Keratinocyte (primary cell): ENCODE measurements around the gene KRTAP1-4. TPM values are rescaled to one million over a fixed set of nuclear protein-coding genes. Genes with fewer than 3 reads are reported as not detected.
A peak's percentile ranks its signal among the peaks of the same experiment; 100 is the strongest.
"Not testable (repeated sequence)": the region's sequence is repeated elsewhere in the genome, so short reads cannot be mapped to it uniquely, and the experiment has no call there.

Experiments
- DNase-seq: peaks from one replicate; pipeline ENCODE4 v3.0.0-alpha.2; 2011; ENCODE audit warnings: low read depth, missing footprints, low spot score
- FAIRE-seq: peaks from 2 replicates; lab custom pipeline; 2011; peaks lifted over from hg19 to GRCh38; lab: Jason Lieb, UNC
- H2AFZ ChIP-seq: 2 replicates; pipeline ENCODE4 v1.6.0; 2012; ENCODE audit warnings: low read length, control low read depth, inconsistent platforms; ENCODE audit not compliant: control insufficient read depth
- H3K27ac ChIP-seq: 2 replicates; pipeline ENCODE4 v1.5.1; 2011; ENCODE audit warnings: low read length; ENCODE audit not compliant: control insufficient read depth, insufficient read depth
- H3K27me3 ChIP-seq: 3 replicates; pipeline ENCODE4 v1.6.0; 2011; ENCODE audit warnings: low read length; ENCODE audit not compliant: control insufficient read depth, insufficient read depth; ENCODE audit errors: extremely low read depth
- H3K36me3 ChIP-seq, 2 experiments: 2 replicates in 1 of 2; 3 replicates in 1 of 2; pipeline ENCODE4 v1.5.1; 2011; ENCODE audit warnings: low read length in 2 of 2, mild to moderate bottlenecking in 1 of 2; ENCODE audit not compliant: control insufficient read depth in 2 of 2, insufficient read depth in 2 of 2; ENCODE audit errors: extremely low read depth in 1 of 2
- H3K4me1 ChIP-seq: 3 replicates; pipeline ENCODE4 v1.5.1; 2011; ENCODE audit warnings: low read length; ENCODE audit not compliant: control insufficient read depth, insufficient read depth; ENCODE audit errors: extremely low read depth
- H3K4me2 ChIP-seq: 3 replicates; pipeline ENCODE4 v1.6.0; 2011; ENCODE audit warnings: low read depth, low read length; ENCODE audit not compliant: control insufficient read depth, insufficient read depth; ENCODE audit errors: extremely low read depth
- H3K4me3 ChIP-seq, 3 experiments: fragments of 200-600 bp in 1 of 3; sonication (generic) in 1 of 3; 2 replicates in 2 of 3; 3 replicates in 1 of 3; pipeline ENCODE4 v1.5.1; 2011 to 2016; ENCODE audit warnings: low read length in 3 of 3, mild to moderate bottlenecking in 3 of 3, control low read depth in 2 of 3, inconsistent platforms in 1 of 3, low read depth in 1 of 3, mixed read lengths in 1 of 3, mixed run types in 1 of 3, moderate library complexity in 1 of 3; ENCODE audit not compliant: control insufficient read depth in 2 of 3, insufficient read depth in 2 of 3; ENCODE audit errors: extremely low read depth in 1 of 3
- H3K79me2 ChIP-seq: 2 replicates; pipeline ENCODE4 v1.6.0; 2012; ENCODE audit warnings: low read length; ENCODE audit not compliant: control insufficient read depth, insufficient read depth
- H3K9ac ChIP-seq: 3 replicates; pipeline ENCODE4 v1.6.0; 2011; ENCODE audit warnings: low read length; ENCODE audit not compliant: control insufficient read depth, insufficient read depth; ENCODE audit errors: extremely low read depth
- H3K9me1 ChIP-seq: 3 replicates; pipeline ENCODE4 v1.6.0; 2011; ENCODE audit warnings: low read length; ENCODE audit not compliant: control insufficient read depth, insufficient read depth; ENCODE audit errors: extremely low read depth
- H3K9me3 ChIP-seq: 2 replicates; pipeline ENCODE4 v1.5.1; 2012; ENCODE audit warnings: low read depth, low read length; ENCODE audit not compliant: control insufficient read depth
- H4K20me1 ChIP-seq: 3 replicates; pipeline ENCODE4 v1.6.0; 2011; ENCODE audit warnings: low read length; ENCODE audit not compliant: control insufficient read depth, insufficient read depth; ENCODE audit errors: extremely low read depth
- CTCF ChIP-seq, 3 experiments: IDR thresholded peaks in 1 of 3; conservative IDR thresholded peaks in 1 of 3; optimal IDR thresholded peaks in 1 of 3; 2 replicates in 2 of 3; 3 replicates in 1 of 3; pipeline versions ENCODE3 to v1.5.1; 2011; ENCODE audit warnings: low read length in 3 of 3, mild to moderate bottlenecking in 3 of 3, moderate library complexity in 2 of 3, control low read depth in 1 of 3, inconsistent platforms in 1 of 3; ENCODE audit not compliant: insufficient read depth in 2 of 3; ENCODE audit errors: extremely low read depth in 1 of 3
- EZH2 ChIP-seq: IDR thresholded peaks from one replicate; pipeline ENCODE4 v1.6.1; 2012; ENCODE audit warnings: inconsistent platforms, mild to moderate bottlenecking, low read length, moderate library complexity
- dilution Hi-C: fragments of 300-500 bp; cut with MboI; formaldehyde crosslinking; loops from one replicate; pipeline ENCODE4 v1.7.0; 2020; ENCODE audit warnings: low sequenced_read_pairs; ENCODE audit not compliant: extremely low pct_ligation_motif_present
- polyA plus RNA-seq, 5 experiments: library from polyadenylated mRNA; depleted of rRNA in 3 of 5; stranded (reverse) in 3 of 5; stranded (forward) in 1 of 5; unstranded in 1 of 5; fragments of >200 nt; gene quantifications; 1 replicate in 1 of 5; 2 replicates in 3 of 5; 3 replicates in 1 of 5; pipeline versions ENCODE4 v1.2.1 to v1.2.3, GENCODE V29; 2011 to 2012; ENCODE audit warnings: missing spikeins in 2 of 5, low read depth in 1 of 5, low replicate concordance in 1 of 5

The KRTAP1-4 gene
- polyA plus RNA-seq, 1 donor (not counting 4 experiments of a cell fraction or from before 2014, with no cell fraction given): not detected

GRCh38 chr17:41049110-41049509 is 19.1 kb upstream of the KRTAP1-4 start:
- H3K4me1 ChIP-seq: peaks cover 13% of the 10 kb centered on the region
- no peak overlapping the region for H3K4me2 ChIP-seq
- H3K9me3 ChIP-seq: no peaks in the 10 kb centered on the region
- no peaks in the 10 kb centered on the region for H3K9me1 ChIP-seq
- TF ChIP-seq EZH2 (no peak), CTCF (optimal IDR thresholded peaks at IDR 0.05 in 1 of 3, IDR thresholded peaks at IDR 0.05 in 1 of 3, conservative IDR thresholded peaks at IDR 0.05 in 1 of 3; ENCODE audit: extremely low read depth in 1 of 3, insufficient read depth in 2 of 3, low read length in 3 of 3) (no peak)
- no peak overlapping the region for H3K9ac ChIP-seq
- DNase-seq: no peak
- no peak overlapping the region for H3K27ac ChIP-seq
- H2AFZ ChIP-seq: peak overlapping the region; percentile 32
- no peaks in the 10 kb centered on the region for H3K79me2 ChIP-seq
- H3K27me3 ChIP-seq: no peaks in the 10 kb centered on the region
- H3K4me3 ChIP-seq: no peak overlapping the region
- FAIRE-seq: peak; percentile 70
- dilution Hi-C loops: no loop called here
- H3K36me3 ChIP-seq: no peaks in the 10 kb centered on the region
- H4K20me1 ChIP-seq: no peaks in the 10 kb centered on the region

DNA sequence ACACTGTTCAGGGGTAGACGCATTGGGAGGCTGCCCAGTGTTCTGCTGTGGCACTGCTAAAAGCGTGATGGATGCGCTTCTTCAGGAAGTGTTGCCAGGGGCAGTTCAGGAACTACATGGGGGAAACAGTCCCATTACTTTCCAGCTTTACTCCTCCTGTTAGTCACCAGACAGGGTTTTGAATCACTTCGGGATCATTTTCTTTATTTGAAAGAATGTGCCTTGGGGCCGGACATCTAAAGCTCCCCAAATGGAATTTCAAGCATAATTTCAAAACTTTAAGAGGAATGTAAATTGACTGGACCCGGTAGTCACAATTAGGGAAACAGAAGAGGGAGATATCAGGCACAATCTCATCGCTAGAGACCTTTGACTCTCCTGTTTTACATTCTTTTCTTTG is 18.4 kb upstream of the KRTAP1-4 start:
- H3K9ac ChIP-seq: no peak overlapping the region
- H3K79me2 ChIP-seq: no peaks in the 10 kb centered on the region
- H3K36me3 ChIP-seq: no peaks in the 10 kb centered on the region
- no peaks in the 10 kb centered on the region for H3K9me1 ChIP-seq
- H3K4me2 ChIP-seq: peak overlapping the region; percentile 31
- no peak overlapping the region for H3K27ac ChIP-seq
- FAIRE-seq (peak; percentile 91), DNase-seq (no peak)
- dilution Hi-C loops: no loop called here
- no peaks in the 10 kb centered on the region for H4K20me1 ChIP-seq
- H3K27me3 ChIP-seq: no peaks in the 10 kb centered on the region
- peak overlapping the region; percentile 32 for H2AFZ ChIP-seq
- H3K4me1 ChIP-seq: peaks cover 13% of the 10 kb centered on the region
- H3K9me3 ChIP-seq: no peaks in the 10 kb centered on the region
- no peak for TF ChIP-seq EZH2
- TF ChIP-seq CTCF (optimal IDR thresholded peaks at IDR 0.05 in 1 of 3, IDR thresholded peaks at IDR 0.05 in 1 of 3, conservative IDR thresholded peaks at IDR 0.05 in 1 of 3; ENCODE audit: extremely low read depth in 1 of 3, insufficient read depth in 2 of 3, low read length in 3 of 3): no peak
- H3K4me3 ChIP-seq: no peak overlapping the region

GRCh38 chr17:41046735-41047465 is 16.9 kb upstream of the KRTAP1-4 start, which contains the start of gene KRTAP2-1:
KRTAP2-1 (minus strand) TSS chr17:41047316; CDS start chr17:41047267, 49 bp downstream.
- not testable (repeated sequence) for FAIRE-seq

More at GRCh38 chr17:41046735-41047465, 16.9 kb upstream of the KRTAP1-4 start, which contains the start of gene KRTAP2-1:
- dilution Hi-C loops, H3K4me3 ChIP-seq, H3K9me3 ChIP-seq, H3K27me3 ChIP-seq, H2AFZ ChIP-seq, H3K4me2 ChIP-seq, H3K79me2 ChIP-seq, H3K27ac ChIP-seq, H3K9me1 ChIP-seq, DNase-seq, H3K36me3 ChIP-seq, H4K20me1 ChIP-seq, H3K9ac ChIP-seq: not testable (repeated sequence)
- H3K4me1 ChIP-seq: peaks cover 13% of the 10 kb centered on the region
